ENCODE results near the gene DCXR.
"Not testable (repeated sequence)": the region's sequence is repeated elsewhere in the genome, so short reads cannot be mapped to it uniquely, and the experiment has no call there.

Gene DCXR

GRCh38 chr17:82039695-82040299 lies 2.3 kb upstream of the DCXR start:
- no peak for DNase-seq (ENCODE audit: low read depth)

DNA sequence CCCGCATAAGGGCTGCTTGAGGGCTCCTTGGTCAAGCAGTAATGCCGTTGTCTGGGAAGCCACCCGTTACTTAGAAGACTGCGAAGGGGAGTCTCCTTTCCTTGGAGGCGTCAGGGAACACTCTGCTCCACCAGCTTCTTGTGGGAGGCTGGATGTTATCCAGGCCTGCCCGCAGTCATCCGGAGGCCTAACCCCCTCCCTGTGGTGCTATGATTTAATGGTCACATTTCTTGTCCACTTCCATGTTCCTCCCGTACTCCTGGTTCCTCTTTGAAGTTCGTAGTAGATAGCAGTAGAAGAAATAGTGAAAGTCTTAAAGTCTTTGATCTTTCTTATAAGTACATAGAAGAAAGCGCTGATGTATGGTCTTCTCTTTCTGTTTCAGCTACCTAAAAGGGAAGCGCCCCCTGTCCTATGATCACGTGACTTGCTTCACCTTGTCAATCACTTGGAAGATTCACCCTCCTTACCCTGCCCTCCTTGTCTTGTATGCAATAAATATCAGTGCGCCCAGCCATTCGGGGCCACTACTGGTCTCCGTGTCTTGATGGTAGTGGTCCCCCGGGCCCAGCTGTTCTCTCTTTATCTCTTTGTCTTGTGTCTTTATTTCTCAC lies 1.4 kb upstream of the DCXR start:
- not testable (repeated sequence) for DNase-seq (ENCODE audit: low read depth)

DNA sequence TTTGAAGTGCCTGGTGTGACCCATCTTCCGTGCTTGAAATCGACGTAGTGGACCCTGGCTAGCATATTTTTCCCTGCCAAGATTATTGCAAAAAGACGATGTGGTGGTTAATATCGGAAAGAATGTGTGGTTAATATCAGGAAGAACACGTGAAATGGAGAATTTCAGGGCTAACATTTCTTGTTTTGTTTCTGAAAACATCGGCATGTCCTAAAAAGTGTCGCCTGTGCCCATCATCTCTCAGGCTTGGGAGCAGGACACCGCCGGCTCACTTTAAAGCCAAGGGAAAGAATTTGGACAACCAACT lies 345 bp upstream of the DCXR start:
- DNase-seq (ENCODE audit: low read depth), result no peak

- DNase-seq (ENCODE audit: low read depth), result no peak
Observed at GRCh38 chr17:82036634-82037091, 834 bp downstream of the DCXR start.

DNA sequence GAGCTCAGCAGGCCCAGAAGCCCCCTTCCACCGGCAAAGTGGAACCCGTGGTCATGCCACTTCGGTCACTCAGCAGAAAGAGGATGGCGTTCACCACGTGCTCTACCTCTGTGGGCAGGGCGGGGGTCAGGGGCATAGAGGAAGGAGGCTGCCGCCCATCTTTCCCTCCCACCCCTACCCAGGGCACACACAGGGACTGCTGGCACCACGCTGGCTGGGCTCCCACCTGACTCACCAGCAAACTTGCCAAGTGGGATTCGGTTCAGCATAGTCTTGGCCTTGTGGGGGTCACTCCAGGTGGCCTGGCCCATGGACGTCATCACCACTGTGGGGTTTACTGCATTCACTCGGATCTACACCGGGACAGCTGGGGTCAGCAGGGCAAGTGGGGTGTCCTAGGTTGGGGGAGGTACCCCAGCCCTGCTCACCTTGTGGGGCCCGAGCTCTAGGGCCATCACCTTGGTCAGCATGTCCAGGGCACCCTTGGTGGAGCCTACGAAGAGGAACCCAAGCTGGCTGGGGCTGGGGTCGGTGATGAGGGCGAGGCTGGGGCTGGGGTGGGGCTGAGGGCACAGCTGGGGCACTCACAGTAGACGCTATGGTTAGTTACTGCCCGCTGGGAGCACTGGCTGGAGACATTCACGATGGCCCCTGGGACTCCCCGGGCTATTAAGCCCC lies 1.4 kb downstream of the DCXR start:
- no peak for DNase-seq (ENCODE audit: low read depth)

- no peak for DNase-seq (ENCODE audit: low read depth)
Observed at GRCh38 chr17:82035488-82035887, 2.0 kb downstream of the DCXR start.

GRCh38 chr17:82034371-82035011 lies 3.0 kb downstream of the DCXR start:
- no peak for DNase-seq (ENCODE audit: low read depth)

DNA sequence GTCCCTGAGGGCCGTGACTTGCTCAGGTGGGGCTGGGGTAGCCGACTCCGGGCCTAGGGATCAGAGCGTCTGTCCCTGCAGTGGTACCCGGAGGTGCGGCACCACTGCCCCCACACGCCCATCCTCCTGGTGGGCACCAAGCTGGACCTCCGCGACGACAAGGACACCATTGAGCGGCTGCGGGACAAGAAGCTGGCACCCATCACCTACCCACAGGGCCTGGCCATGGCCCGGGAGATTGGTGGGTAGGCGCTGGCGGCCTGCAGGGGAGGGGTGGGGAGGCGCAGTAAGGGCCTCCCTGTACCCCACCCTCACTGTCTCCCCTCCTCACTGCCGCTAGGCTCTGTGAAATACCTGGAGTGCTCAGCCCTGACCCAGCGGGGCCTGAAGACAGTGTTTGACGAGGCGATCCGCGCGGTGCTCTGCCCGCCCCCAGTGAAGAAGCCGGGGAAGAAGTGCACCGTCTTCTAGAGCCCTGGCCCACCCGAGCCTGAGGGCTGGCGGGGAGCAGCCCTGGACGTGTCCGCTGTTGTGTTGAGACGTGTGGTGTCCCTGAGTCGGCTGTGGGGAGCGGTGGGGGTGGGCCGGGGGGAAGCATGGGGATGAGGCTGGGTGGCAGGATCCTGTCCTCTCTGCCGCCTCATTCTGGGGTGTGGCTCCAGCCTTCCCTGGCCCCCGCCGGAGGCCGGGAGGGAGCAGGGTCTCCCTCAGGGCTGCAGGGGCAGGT lies 4.0 kb downstream of the DCXR start:
- no peak for DNase-seq (ENCODE audit: low read depth)

GRCh38 chr17:82031885-82032627 lies 5.4 kb downstream of the DCXR start:
- no peak for DNase-seq (ENCODE audit: low read depth)

GRCh38 chr17:82031303-82031884 lies 6.1 kb downstream of the DCXR start, which contains the start of gene RAC3:
Gene RAC3 (plus strand): TSS chr17:82031678. CDS start chr17:82031762, 84 bp downstream.
- no peak for DNase-seq (ENCODE audit: low read depth)

- peak; percentile 55 for DNase-seq (ENCODE audit: low read depth)
Observed at GRCh38 chr17:82030470-82031302, 6.8 kb downstream of the DCXR start.

GRCh38 chr17:82029990-82030469 lies 7.5 kb downstream of the DCXR start:
- DNase-seq (ENCODE audit: low read depth), result no peak

- DNase-seq (ENCODE audit: low read depth), result no peak
Observed at GRCh38 chr17:82029391-82029790, 8.1 kb downstream of the DCXR start.

- DNase-seq (ENCODE audit: low read depth), result no peak
Observed at GRCh38 chr17:82028966-82029365, 8.5 kb downstream of the DCXR start.

DNA sequence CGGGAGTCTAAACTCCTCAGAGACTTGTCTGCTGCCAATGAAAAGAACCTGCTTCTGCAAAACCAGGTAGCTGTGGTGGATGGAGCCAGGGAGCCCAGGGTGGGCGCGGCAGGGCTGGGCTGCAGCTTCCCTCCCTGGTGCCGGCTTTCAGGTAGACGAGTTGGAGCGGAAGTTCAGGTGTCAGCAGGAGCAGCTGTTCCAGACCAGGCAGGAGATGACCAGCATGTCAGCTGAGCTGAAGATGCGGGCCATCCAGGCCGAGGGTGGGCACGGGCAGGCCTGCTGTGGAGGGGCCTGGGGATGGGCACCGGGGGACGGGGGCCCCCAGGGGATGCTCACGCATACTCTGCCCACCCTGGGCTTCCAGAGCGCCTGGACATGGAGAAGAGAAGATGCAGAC lies 9.3 kb downstream of the DCXR start:
- no peak for DNase-seq (ENCODE audit: low read depth)

DNA sequence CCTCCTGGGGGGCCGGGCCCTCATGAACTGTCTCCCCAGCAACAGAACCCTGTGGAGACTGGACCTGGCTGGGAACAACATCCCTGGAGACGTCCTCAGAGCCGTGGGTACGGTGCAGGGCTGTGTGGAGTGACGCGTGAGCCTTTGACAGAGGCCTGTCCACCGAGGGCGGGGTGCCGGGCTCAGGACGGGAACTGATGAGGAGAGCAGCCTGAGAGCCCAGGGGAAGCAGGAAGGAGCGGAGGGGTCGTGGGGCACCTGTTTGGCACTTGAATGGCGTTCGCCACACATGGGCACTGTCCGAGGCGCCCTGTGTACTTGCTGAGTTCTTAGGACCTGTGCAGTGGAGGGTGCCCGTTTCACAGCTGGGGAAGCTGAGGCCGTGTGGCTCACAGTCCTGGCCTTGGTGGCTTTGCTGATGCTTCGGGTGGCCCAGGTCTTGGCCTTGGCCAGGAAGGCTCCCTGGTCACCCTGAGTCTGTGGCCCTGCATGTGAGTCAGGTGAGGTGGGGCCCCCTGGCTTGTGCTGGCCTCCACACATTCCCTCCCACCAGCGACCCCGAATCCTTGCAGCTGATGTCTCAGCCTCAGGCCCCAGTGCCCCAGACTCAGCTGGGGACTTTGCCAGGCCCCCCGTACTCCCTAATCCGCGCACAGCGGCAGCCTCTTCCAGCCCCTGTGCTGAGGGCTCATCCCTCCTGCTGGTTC lies 11.9 kb downstream of the DCXR start:
- no peak for DNase-seq (ENCODE audit: low read depth)

DNA sequence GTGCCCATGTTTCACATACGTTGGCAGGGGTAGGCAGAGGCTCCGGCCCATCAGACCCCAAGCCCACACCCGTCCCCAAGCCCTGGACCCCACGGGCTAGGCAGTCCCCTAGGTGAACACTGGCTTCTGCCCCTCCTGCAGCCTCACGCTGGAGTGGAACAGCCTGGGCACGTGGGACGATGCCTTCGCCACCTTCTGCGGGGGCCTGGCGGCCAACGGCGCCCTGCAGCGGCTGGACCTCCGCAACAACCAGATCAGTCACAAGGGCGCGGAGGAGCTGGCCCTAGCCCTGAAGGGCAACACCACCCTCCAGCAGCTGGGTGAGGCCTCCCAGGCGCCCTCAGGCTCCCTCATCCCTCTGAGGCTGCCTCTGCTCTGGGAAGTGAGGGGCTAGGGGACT lies 12.6 kb downstream of the DCXR start:
- DNase-seq (ENCODE audit: low read depth), result no peak

- DNase-seq (ENCODE audit: low read depth), result no peak
Observed at GRCh38 chr17:82023447-82024241, 13.9 kb downstream of the DCXR start.

GRCh38 chr17:82022981-82023446 lies 14.5 kb downstream of the DCXR start, which contains the start of gene LRRC45:
Gene LRRC45 (plus strand): TSS chr17:82023305. CDS start chr17:82023644, 339 bp downstream.
- DNase-seq (ENCODE audit: low read depth), result peak; percentile 99
